HepG2 (cell line): ENCODE results near the gene CCDC73. TPM values are rescaled to one million over a fixed set of nuclear protein-coding genes. Genes with fewer than 3 reads are reported as not detected.
A peak's percentile ranks its signal among the peaks of the same experiment; 100 is the strongest.

Experiments used
- CENPT ChIP-seq: sonication (generic); formaldehyde crosslinking; IDR thresholded peaks from 2 replicates; pipeline ENCODE4 v1.8.0; 2022; ENCODE audit warnings: low read depth, mild to moderate bottlenecking, moderate library complexity, missing genetic modification reagents
- FLYWCH1 ChIP-seq: sonication (generic); formaldehyde crosslinking; IDR thresholded peaks from 2 replicates; pipeline ENCODE4 v1.8.1; 2023; ENCODE audit warnings: mild to moderate bottlenecking, missing genetic modification reagents
- FOXK1 ChIP-seq: sonication (generic); formaldehyde crosslinking; IDR thresholded peaks from 2 replicates; pipeline ENCODE4 v1.4.0; 2020; ENCODE audit warnings: low read depth, missing genetic modification reagents, borderline replicate concordance
- IRF2 ChIP-seq: IDR thresholded peaks from 2 replicates; pipeline ENCODE4 v1.6.1; 2018; ENCODE audit warnings: missing genetic modification reagents, missing compliant biosample characterization
- TBX2 ChIP-seq: sonication (generic); formaldehyde crosslinking; IDR thresholded peaks from 2 replicates; pipeline ENCODE4 v1.5.0; 2020; ENCODE audit warnings: missing genetic modification reagents, mild to moderate bottlenecking, borderline replicate concordance
- TRIM24 ChIP-seq: sonication (generic); formaldehyde crosslinking; IDR thresholded peaks from 2 replicates; pipeline ENCODE4 v1.8.0; 2022; ENCODE audit warnings: mild to moderate bottlenecking, missing genetic modification reagents
- U2AF2 ChIP-seq: fragments of 200-400 bp; formaldehyde crosslinking; IDR thresholded peaks from 2 replicates; pipeline ENCODE4 v1.6.1; 2017; ENCODE audit warnings: low read depth, mild to moderate bottlenecking, low read length
- ZNF124 ChIP-seq: sonication (generic); formaldehyde crosslinking; IDR thresholded peaks from 2 replicates; pipeline ENCODE4 v1.4.0; 2020; ENCODE audit warnings: missing genetic modification reagents
- ZNF17 ChIP-seq: sonication (generic); formaldehyde crosslinking; IDR thresholded peaks from 2 replicates; pipeline ENCODE4 v1.5.0; 2020; ENCODE audit warnings: mild to moderate bottlenecking, missing genetic modification reagents
- ZNF484 ChIP-seq: sonication (generic); formaldehyde crosslinking; IDR thresholded peaks from 2 replicates; pipeline ENCODE4 v1.5.1; 2020; ENCODE audit warnings: mild to moderate bottlenecking, low read depth, missing genetic modification reagents, borderline replicate concordance
- ZNF510 ChIP-seq: sonication (generic); formaldehyde crosslinking; IDR thresholded peaks from 2 replicates; pipeline ENCODE4 v1.4.0; 2020; ENCODE audit warnings: low read depth, mild to moderate bottlenecking, missing genetic modification reagents
- ZNF598 ChIP-seq: sonication (generic); formaldehyde crosslinking; IDR thresholded peaks from 2 replicates; pipeline ENCODE4 v1.5.1; 2020; ENCODE audit warnings: mild to moderate bottlenecking, missing genetic modification reagents, borderline replicate concordance
- polyA plus RNA-seq, 8 experiments: library from polyadenylated mRNA; depleted of rRNA in 3 of 8; stranded (reverse) in 7 of 8; unstranded in 1 of 8; fragments of >200 nt; fragmentation: Illumina TruSeq in 4 of 8; extraction: Trizol in 4 of 8; gene quantifications; 2 replicates each; pipeline versions ENCODE4 v1.2.1 to v1.2.3, GENCODE V29; 2011 to 2016; ENCODE audit warnings: low read depth in 4 of 8, missing spikeins in 1 of 8, mixed read lengths in 1 of 8; ENCODE audit not compliant: insufficient read depth in 1 of 8
- total RNA-seq, 5 experiments: library from RNA; depleted of rRNA; stranded (reverse); fragments of >200 nt; fragmentation: Illumina TruSeq; extraction: Trizol; gene quantifications; 2 replicates each; pipeline ENCODE4 v1.2.3, GENCODE V29; 2016; ENCODE audit warnings: low read depth in 1 of 5
- TF ChIP-seq, protein P1 (sequence below): sonication (generic); formaldehyde crosslinking; IDR thresholded peaks from 2 replicates; pipeline ENCODE4 v1.8.1; 2023; ENCODE audit warnings: mild to moderate bottlenecking, missing genetic modification reagents
- TF ChIP-seq, protein P2 (sequence below): sonication (generic); formaldehyde crosslinking; IDR thresholded peaks from 2 replicates; pipeline ENCODE4 v1.4.0; 2020; ENCODE audit warnings: low read depth, missing genetic modification reagents
- TF ChIP-seq, protein P3 (sequence below): IDR thresholded peaks from 2 replicates; pipeline ENCODE4 v1.4.0; 2020; ENCODE audit warnings: mild to moderate bottlenecking, missing genetic modification reagents
- TF ChIP-seq, protein P4 (sequence below): sonication (generic); formaldehyde crosslinking; IDR thresholded peaks from 2 replicates; pipeline ENCODE4 v1.4.0; 2020; ENCODE audit warnings: missing genetic modification reagents
- TF ChIP-seq, protein P5 (sequence below): sonication (generic); formaldehyde crosslinking; IDR thresholded peaks from 2 replicates; pipeline ENCODE4 v1.5.0; 2020; ENCODE audit warnings: missing genetic modification reagents

The CCDC73 gene
- total and polyA plus RNA-seq, 2 of the 13 experiments (the other 11 are each of a cell fraction or from before 2014, with no cell fraction given), result 0.01 to 0.11 TPM

DNA sequence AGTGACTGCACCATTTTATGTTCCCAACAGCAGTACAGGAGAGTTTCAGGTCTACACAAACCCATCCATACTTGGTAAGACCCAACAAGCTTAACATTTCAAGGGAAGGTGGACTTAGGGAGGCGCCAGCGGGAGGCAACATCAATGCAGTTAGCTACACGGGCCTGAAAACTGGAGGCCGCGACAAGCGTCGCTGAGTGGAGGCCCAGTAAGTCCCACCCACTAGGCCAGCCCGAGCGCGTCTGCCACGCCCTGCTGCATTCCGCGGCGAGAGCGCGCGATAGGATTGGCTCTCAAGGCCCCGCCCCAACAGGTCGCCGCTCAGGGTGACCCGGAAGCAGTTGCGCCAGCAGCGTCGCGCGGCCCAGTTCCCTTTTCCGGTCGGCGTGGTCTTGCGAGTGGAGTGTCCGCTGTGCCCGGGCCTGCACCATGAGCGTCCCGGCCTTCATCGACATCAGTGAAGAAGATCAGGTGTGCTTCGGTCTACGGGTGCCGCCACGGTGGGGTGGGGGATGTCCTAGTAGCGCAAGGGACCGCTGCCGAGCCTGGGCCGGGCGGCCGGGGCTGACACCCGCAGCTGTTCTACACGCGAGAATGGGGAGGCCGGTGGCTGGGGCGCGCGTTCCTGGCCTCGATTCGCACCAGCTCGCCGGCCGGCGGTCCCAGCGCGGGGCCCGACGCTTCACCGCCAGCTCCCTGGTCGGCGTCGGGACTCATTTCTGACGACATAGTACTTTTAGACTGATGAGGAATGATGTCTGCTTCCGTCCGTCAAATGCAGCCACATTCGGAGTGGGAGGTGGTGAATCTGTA is 210.8 kb downstream of the CCDC73 start, which contains the start of gene EIF3M (continued):
- TF ChIP-seq ZNF124 (CRISPR knock-in tag), result peak; percentile 55
- TF ChIP-seq ZNF484 (CRISPR knock-in tag), result no peak
- TF ChIP-seq FLYWCH1 (CRISPR knock-in tag), result no peak
- TF ChIP-seq, protein P1, sequence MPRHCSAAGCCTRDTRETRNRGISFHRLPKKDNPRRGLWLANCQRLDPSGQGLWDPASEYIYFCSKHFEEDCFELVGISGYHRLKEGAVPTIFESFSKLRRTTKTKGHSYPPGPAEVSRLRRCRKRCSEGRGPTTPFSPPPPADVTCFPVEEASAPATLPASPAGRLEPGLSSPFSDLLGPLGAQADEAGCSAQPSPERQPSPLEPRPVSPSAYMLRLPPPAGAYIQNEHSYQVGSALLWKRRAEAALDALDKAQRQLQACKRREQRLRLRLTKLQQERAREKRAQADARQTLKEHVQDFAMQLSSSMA (CRISPR knock-in tag), result peak; percentile 96
- TF ChIP-seq, protein P2, sequence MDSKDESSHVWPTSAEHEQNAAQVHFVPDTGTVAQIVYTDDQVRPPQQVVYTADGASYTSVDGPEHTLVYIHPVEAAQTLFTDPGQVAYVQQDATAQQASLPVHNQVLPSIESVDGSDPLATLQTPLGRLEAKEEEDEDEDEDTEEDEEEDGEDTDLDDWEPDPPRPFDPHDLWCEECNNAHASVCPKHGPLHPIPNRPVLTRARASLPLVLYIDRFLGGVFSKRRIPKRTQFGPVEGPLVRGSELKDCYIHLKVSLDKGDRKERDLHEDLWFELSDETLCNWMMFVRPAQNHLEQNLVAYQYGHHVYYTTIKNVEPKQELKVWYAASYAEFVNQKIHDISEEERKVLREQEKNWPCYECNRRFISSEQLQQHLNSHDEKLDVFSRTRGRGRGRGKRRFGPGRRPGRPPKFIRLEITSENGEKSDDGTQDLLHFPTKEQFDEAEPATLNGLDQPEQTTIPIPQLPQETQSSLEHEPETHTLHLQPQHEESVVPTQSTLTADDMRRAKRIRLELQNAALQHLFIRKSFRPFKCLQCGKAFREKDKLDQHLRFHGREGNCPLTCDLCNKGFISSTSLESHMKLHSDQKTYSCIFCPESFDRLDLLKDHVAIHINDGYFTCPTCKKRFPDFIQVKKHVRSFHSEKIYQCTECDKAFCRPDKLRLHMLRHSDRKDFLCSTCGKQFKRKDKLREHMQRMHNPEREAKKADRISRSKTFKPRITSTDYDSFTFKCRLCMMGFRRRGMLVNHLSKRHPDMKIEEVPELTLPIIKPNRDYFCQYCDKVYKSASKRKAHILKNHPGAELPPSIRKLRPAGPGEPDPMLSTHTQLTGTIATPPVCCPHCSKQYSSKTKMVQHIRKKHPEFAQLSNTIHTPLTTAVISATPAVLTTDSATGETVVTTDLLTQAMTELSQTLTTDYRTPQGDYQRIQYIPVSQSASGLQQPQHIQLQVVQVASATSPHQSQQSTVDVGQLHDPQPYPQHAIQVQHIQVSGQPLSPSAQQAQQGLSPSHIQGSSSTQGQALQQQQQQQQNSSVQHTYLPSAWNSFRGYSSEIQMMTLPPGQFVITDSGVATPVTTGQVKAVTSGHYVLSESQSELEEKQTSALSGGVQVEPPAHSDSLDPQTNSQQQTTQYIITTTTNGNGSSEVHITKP, result peak; percentile 17; the same call in 1 of the 2 replicates
- no peak for TF ChIP-seq U2AF2
- no peak for TF ChIP-seq CENPT (CRISPR knock-in tag)
- TF ChIP-seq, protein P3, sequence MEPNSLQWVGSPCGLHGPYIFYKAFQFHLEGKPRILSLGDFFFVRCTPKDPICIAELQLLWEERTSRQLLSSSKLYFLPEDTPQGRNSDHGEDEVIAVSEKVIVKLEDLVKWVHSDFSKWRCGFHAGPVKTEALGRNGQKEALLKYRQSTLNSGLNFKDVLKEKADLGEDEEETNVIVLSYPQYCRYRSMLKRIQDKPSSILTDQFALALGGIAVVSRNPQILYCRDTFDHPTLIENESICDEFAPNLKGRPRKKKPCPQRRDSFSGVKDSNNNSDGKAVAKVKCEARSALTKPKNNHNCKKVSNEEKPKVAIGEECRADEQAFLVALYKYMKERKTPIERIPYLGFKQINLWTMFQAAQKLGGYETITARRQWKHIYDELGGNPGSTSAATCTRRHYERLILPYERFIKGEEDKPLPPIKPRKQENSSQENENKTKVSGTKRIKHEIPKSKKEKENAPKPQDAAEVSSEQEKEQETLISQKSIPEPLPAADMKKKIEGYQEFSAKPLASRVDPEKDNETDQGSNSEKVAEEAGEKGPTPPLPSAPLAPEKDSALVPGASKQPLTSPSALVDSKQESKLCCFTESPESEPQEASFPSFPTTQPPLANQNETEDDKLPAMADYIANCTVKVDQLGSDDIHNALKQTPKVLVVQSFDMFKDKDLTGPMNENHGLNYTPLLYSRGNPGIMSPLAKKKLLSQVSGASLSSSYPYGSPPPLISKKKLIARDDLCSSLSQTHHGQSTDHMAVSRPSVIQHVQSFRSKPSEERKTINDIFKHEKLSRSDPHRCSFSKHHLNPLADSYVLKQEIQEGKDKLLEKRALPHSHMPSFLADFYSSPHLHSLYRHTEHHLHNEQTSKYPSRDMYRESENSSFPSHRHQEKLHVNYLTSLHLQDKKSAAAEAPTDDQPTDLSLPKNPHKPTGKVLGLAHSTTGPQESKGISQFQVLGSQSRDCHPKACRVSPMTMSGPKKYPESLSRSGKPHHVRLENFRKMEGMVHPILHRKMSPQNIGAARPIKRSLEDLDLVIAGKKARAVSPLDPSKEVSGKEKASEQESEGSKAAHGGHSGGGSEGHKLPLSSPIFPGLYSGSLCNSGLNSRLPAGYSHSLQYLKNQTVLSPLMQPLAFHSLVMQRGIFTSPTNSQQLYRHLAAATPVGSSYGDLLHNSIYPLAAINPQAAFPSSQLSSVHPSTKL (CRISPR knock-in tag), result peak; percentile 71
- TF ChIP-seq FOXK1, result peak; percentile 81
- TF ChIP-seq ZNF17 (CRISPR knock-in tag), result no peak
- TF ChIP-seq, protein P4, sequence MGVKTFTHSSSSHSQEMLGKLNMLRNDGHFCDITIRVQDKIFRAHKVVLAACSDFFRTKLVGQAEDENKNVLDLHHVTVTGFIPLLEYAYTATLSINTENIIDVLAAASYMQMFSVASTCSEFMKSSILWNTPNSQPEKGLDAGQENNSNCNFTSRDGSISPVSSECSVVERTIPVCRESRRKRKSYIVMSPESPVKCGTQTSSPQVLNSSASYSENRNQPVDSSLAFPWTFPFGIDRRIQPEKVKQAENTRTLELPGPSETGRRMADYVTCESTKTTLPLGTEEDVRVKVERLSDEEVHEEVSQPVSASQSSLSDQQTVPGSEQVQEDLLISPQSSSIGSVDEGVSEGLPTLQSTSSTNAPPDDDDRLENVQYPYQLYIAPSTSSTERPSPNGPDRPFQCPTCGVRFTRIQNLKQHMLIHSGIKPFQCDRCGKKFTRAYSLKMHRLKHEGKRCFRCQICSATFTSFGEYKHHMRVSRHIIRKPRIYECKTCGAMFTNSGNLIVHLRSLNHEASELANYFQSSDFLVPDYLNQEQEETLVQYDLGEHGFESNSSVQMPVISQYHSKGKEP (CRISPR knock-in tag), result 0 out of 2 replicates have a peak, but pooled peaks have one; percentile 78
- TF ChIP-seq IRF2, result peak; percentile 94
- TF ChIP-seq TRIM24 (CRISPR knock-in tag), result no peak
- peak; percentile 86 for TF ChIP-seq TBX2 (CRISPR knock-in tag)
- TF ChIP-seq, protein P5, sequence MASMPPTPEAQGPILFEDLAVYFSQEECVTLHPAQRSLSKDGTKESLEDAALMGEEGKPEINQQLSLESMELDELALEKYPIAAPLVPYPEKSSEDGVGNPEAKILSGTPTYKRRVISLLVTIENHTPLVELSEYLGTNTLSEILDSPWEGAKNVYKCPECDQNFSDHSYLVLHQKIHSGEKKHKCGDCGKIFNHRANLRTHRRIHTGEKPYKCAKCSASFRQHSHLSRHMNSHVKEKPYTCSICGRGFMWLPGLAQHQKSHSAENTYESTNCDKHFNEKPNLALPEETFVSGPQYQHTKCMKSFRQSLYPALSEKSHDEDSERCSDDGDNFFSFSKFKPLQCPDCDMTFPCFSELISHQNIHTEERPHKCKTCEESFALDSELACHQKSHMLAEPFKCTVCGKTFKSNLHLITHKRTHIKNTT, result no peak; the same call in 1 of the 2 replicates
- TF ChIP-seq ZNF510 (CRISPR knock-in tag), result no peak
- no peak for TF ChIP-seq ZNF598 (CRISPR knock-in tag)
